HG02943 (cell line): ENCODE results near the gene GLI3.

Source experiments
- ATAC-seq: cut with Tn5 transposase; IDR thresholded peaks from one replicate; pipeline ENCODE4 v1.9.1; 2021; ENCODE audit warnings: mild to moderate bottlenecking, low read depth, moderate library complexity; ENCODE audit not compliant: unreplicated experiment

Gene GLI3

DNA sequence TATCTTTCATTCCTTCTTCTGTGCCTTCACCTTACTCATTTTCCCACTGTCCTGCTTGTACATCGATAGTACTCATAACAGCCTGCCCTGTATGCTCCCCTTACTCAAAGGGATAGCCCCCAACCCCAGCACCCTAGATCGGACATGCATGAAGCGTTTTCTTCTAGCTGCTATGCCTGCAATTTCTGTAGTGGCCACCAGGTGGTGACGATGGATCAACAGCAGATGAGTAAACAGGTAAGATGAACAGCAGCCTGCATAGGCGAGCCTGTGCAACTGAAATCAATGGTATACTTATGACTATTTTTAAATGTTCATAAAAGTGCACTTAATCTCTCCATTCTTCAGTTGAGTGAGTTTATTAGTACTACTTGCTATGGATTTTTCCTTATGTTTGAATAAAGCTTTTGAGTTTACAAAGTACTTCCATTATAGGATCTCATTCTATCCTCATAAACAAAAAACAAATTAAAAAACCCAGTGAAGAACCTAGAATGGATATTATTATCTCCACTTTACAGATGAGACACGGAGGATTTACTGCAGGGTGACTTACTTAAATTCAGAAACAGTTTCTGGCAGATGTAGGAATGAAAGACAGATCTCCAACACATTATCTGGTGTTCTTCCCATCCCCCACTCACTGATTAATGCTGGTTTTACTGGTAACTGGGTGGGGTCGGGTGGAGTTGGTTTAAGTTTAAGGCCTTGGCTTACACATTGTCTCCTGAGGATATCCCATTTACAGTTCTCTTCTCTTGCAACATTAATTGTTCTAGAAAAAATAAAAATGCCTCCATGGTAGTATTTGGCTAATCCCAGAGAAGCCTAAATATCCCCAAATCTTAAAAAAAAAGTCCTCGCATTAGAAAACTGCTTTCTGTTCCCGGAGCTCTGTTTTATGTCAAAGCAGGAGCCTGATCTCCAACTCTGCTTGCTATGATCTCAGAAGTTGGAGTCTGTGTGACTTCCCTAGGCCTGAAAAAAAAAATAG lies 222.1 kb downstream of the GLI3 start:
- no peak for ATAC-seq

- no peak for ATAC-seq
Observed at GRCh38 chr7:42012786-42013360, 224.1 kb downstream of the GLI3 start.

DNA sequence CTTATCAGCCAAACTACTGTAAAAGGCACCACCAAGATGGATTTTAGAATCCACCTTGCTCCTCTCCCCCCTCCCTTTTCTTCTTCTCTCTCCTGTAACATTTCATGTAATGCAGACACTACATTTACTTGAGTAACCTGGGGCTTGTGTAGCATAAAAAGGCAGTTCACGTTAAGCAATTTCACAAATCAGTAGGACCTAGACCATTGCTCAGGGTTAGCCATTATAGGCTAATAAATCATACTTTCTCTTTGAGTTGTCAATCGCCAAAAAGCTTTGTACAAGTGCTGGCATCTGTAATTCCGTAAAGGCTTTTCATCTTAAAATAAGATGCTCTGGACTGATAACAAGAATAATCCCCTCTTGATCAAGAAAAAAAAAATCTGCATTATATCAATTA lies 224.7 kb downstream of the GLI3 start:
- ATAC-seq = no peak

DNA sequence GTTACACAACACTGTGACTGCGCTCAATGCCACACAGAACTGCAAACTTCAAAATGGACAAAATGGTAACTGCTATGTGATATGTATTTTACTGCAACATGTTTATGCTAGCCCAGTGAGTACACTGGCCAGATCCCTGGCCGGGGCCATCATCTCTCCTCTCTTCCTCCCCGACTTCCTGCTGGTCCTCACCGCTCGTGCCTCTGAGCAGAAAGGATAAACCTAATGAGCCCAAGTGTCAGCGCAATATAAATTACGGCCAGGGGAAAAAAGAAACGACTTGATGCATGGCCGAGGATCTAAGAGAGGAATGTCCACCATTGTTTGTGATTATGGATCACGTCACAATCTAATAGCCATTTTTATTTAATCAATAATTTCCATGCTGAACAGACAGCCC lies 225.2 kb downstream of the GLI3 start:
- ATAC-seq = no peak

GRCh38 chr7:42010751-42011150 lies 226.3 kb downstream of the GLI3 start:
- ATAC-seq = no peak

- ATAC-seq = no peak
Observed at GRCh38 chr7:42006801-42007513, 230.1 kb downstream of the GLI3 start.

GRCh38 chr7:42002654-42003053 lies 234.4 kb downstream of the GLI3 start:
- no peak for ATAC-seq

- ATAC-seq = no peak
Observed at GRCh38 chr7:41999736-42000283, 237.2 kb downstream of the GLI3 start.

DNA sequence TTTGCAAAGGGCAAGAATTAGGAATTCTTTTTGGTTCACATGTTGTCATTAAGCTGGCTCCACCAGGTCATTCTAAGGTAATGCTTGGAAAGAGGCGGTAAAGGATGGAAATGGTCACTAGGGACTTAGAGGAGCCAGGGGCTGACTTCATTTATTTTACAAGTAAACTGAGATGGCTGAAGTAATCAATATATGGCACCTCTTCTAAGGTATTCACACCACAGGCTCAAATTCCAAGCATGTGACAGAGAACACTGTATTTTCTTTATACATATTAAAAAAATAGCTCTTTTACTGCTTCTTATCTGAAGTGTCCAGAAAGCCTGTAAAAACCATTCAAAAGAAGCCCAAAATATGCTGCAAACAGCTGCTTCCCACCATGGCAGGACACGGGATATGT lies 239.0 kb downstream of the GLI3 start:
- no peak for ATAC-seq

GRCh38 chr7:41997151-41997550 lies 239.9 kb downstream of the GLI3 start:
- ATAC-seq = no peak

- no peak for ATAC-seq
Observed at GRCh38 chr7:41996381-41997035, 240.5 kb downstream of the GLI3 start.

GRCh38 chr7:41995632-41996271 lies 241.3 kb downstream of the GLI3 start:
- ATAC-seq = no peak

GRCh38 chr7:41994746-41995110 lies 242.3 kb downstream of the GLI3 start:
- ATAC-seq = no peak

GRCh38 chr7:41994036-41994745 lies 242.8 kb downstream of the GLI3 start:
- ATAC-seq = no peak

DNA sequence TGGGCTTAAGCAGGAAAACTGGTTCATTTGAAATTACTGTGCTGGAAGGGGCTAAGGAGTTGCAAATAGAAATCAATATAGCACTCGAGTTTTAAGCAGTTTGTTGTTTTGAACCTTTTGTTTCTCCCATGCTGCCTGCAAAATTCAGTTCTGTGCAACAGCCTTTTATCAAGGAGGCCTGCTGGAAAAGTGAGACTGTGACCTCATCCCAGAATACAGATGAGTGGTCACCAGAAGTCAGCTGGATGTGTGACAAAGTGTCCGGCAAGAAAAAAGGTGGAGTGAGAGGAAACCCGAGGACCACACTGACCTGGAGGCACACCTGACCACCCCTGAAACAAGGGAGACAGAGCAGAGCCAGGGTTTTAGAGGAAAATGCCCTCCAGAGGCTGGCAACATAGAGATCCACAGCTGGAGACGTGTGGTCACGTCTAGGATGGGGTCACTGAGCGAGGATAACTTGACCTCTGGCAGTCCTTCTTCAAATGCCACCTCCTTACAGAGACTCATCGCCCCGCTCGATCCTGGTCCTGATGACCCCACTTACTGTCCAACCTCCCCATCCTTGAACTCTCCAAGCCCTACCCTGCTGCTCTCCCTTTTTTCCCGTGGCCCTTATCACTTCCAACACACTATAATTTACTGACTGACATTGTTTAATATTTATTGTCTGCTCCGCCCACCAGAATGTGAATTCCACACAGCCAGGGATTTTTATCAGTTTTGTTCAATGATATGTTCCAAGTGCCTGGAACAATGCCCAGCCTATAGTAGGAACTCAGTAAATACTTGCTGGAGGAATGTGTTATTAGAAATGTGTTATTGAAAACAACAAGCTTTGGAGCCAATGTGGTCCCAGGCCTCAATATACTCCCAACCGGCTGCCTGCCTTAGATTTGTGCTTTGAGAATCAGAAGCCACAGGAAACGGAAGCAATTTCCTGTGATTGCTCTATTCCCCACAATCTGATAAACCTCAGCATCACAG lies 243.8 kb downstream of the GLI3 start:
- no peak for ATAC-seq

DNA sequence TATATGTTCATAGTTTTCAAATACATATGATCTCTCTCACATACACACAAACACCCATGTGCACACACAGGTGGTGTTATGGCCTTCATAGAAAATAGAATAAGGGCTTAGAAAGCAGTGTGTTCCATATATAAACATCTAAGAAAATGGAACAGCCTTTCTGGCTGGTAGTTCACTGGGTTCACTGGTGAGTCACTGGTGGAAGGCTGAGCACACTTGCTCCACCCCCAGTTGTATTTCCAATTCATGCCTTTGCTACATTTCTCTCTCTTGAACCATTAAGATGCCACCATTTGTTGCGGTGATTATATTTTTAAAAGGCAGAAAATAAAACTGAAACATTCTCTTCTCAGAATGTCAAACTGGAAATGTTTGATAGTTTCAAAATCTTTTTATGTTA lies 252.1 kb downstream of the GLI3 start:
- no peak for ATAC-seq

DNA sequence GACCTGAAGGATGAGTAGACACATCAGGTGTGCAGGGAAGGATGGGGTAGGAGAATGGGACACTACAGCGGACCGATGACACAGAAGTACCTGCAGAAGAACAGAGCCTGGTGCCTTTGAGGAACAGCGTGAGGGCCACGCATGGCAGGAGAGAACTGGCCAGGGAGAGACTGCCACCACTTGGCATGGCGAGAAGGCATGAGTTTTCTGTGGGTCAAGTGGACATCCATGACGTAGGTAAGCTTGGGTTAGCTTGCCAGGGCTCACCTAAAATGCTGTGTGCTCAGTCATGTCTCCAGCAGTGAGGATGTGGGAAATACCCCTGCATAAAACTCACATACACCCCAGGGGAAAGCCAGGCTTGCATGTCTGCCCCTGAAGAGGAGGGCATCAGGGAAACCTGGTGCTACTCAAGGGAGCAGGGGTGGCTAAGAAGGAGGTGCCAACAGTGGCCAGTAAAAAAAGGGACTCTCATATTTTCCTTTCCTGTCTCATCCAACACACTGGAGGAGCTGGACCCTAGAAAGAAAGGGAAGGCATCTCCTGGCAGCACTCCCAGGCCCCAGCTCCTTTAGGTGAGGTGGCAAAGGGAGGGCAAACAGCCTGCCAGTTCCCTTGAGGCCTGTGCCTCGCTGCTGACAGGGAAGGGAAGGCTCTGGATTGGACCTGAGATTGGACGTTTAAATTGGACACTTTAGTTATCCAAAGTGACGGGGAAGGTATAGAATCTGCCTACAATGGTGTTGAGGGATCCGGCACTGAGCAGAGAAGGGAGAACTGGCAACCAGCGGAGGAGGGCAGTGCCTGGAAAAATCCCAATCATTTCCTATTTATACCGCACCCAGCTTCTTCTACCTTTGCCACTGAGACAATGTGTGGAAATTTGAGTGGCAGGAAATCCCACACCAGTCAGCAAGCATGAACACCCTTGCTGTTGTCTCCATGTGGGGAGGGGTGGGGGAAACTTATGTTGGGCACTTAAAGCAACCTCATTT lies 255.7 kb downstream of the GLI3 start:
- no peak for ATAC-seq
